SK-N-SH treated with all-trans-retinoic acid at 6 μM for 48 hours (cell line): ENCODE data around the gene CFAP161.

ENCODE experiments used
- ATAC-seq: fragments of 200-7000 bp; cut with Tn5 transposase; 3 replicates; pipeline ENCODE4 v1.9.1; 2020; ENCODE audit warnings: mild to moderate bottlenecking, moderate library complexity
- ARNTL ChIP-seq: fragments of 450-650 bp; formaldehyde crosslinking; IDR thresholded peaks from 2 replicates; pipeline ENCODE4 v1.5.0; 2020; ENCODE audit warnings: low read depth, mild to moderate bottlenecking, moderate library complexity, borderline replicate concordance
- CSDC2 ChIP-seq: fragments of 250-450 bp; sonication (Bioruptor Pico); IDR thresholded peaks from 2 replicates; pipeline ENCODE4 v1.5.0; 2020; ENCODE audit warnings: mild to moderate bottlenecking, moderate library complexity
- ESRRG ChIP-seq: fragments of 250-450 bp; sonication (Bioruptor Pico); IDR thresholded peaks from 2 replicates; pipeline ENCODE4 v1.6.1; 2021; ENCODE audit warnings: mild to moderate bottlenecking
- GLIS3 ChIP-seq: fragments of 250-450 bp; sonication (Bioruptor Pico); IDR thresholded peaks from 2 replicates; pipeline ENCODE4 v1.5.0; 2020; ENCODE audit warnings: mild to moderate bottlenecking, moderate library complexity
- RARB ChIP-seq: fragments of 250-450 bp; sonication (Bioruptor Pico); IDR thresholded peaks from 2 replicates; pipeline ENCODE4 v1.8.0; 2021; ENCODE audit warnings: mild to moderate bottlenecking, moderate library complexity
- SNAI2 ChIP-seq: fragments of 250-450 bp; sonication (Bioruptor Pico); IDR thresholded peaks from 2 replicates; pipeline ENCODE4 v1.5.0; 2020; ENCODE audit warnings: mild to moderate bottlenecking, moderate library complexity
- TCF4 ChIP-seq: fragments of 250-450 bp; sonication (Bioruptor Pico); IDR thresholded peaks from 2 replicates; pipeline ENCODE4 v1.8.0; 2021; ENCODE audit warnings: mild to moderate bottlenecking, moderate library complexity, borderline replicate concordance
- ZFP3 ChIP-seq: fragments of 250-450 bp; sonication (Bioruptor Pico); IDR thresholded peaks from 2 replicates; pipeline ENCODE4 v1.5.0; 2020; ENCODE audit warnings: mild to moderate bottlenecking, moderate library complexity
- ZFP30 ChIP-seq: fragments of 450-650 bp; formaldehyde crosslinking; IDR thresholded peaks from 2 replicates; pipeline ENCODE4 v1.5.0; 2022; ENCODE audit warnings: mild to moderate bottlenecking, moderate library complexity
- ZNF70 ChIP-seq: fragments of 450-650 bp; formaldehyde crosslinking; IDR thresholded peaks from 2 replicates; pipeline ENCODE4 v1.5.0; 2020; ENCODE audit warnings: mild to moderate bottlenecking, moderate library complexity
- ZNF8 ChIP-seq: fragments of 450-650 bp; formaldehyde crosslinking; IDR thresholded peaks from 2 replicates; pipeline ENCODE4 v1.5.0; 2020; ENCODE audit warnings: mild to moderate bottlenecking, moderate library complexity
- TF ChIP-seq, protein P1 (sequence below): fragments of 250-450 bp; sonication (Bioruptor Pico); IDR thresholded peaks from 2 replicates; pipeline ENCODE4 v1.8.0; 2021; ENCODE audit warnings: low read depth, mild to moderate bottlenecking, moderate library complexity, borderline replicate concordance
- TF ChIP-seq, protein P2 (sequence below): fragments of 250-450 bp; sonication (Bioruptor Pico); IDR thresholded peaks from 2 replicates; pipeline ENCODE4 v1.5.0; 2020; ENCODE audit warnings: mild to moderate bottlenecking, moderate library complexity
- TF ChIP-seq, protein P3 (sequence below): fragments of 250-450 bp; sonication (Bioruptor Pico); IDR thresholded peaks from 2 replicates; pipeline ENCODE4 v1.5.1; 2020; ENCODE audit warnings: low read depth, mild to moderate bottlenecking, moderate library complexity
- TF ChIP-seq, protein P4 (sequence below): fragments of 250-450 bp; sonication (Bioruptor Pico); IDR thresholded peaks from 2 replicates; pipeline ENCODE4 v1.8.0; 2020; ENCODE audit warnings: mild to moderate bottlenecking, moderate library complexity, borderline replicate concordance

The CFAP161 gene

DNA sequence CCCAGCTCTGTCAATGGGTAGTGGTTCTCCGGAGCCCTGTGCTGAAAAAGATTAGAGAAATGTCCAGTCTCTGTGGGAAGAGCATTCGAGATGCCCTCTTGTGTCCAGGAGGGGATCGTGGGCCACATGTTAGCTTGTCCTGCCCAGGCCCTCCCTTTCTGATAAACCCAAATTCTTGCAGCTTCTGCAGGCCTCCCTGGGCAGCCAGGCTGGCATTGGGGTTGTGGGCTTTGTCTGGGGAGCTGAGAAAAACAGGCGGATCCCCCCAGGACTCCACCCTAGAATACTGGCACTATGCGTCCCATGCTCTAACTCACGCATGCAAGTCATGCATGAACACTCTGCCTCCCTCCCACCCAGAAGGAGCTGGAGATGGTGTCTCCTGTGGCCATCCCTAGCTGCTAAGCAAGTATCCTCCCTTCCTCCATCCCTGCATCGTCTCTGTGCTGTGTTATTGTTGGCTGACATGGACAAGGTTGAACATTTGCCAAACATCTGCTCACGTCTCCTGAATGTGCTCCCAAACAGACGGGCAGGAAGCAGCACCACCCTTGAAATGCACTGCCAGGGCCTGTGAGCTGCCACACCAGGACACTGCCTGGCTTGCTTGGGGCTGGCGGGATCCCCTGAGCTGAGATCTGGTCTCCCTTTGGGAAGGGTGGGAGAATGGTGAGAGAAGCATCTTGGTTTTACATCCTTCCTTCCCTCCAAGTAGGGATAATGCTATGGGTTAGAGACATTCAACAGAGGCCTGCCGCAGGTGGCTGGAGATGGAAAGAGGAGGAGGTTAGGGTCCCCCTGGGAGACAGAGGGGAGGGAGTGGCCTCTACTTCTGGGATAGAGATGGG, 26.5 kb downstream of the CFAP161 start:
- no peak for TF ChIP-seq ZFP3 (CRISPR knock-in tag)
- TF ChIP-seq TCF4: peak; percentile 83; the same call in 1 of the 2 replicates
- peak; percentile 67; the same call in 2 of the 3 replicates for ATAC-seq

DNA sequence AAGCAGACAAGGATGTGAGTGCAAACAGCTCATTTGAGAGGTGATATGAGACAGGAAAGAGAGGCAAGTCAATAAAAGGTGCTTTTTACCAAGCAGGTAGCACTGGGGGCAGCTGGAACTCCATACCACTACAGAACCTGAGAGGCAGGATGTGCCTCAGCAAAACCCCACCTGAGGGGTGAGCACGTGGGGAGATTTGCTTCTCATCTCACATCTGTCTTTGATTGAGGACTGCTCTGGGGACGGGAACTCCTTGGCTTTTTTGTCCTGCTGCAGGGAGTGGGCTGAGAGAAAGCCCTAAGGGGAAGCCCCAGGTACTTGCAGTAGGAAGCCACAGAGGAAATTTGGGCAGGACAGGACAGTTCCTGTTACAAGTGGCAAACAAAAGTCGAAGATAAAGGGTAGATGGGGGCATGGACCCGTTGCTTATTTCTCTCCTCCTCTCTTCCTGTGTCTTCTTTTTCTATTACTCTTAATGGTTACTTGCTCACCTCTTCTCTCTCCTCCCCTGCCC, 27.1 kb downstream of the CFAP161 start:
- no peak for TF ChIP-seq SNAI2 (CRISPR knock-in tag)
- TF ChIP-seq, protein P1, sequence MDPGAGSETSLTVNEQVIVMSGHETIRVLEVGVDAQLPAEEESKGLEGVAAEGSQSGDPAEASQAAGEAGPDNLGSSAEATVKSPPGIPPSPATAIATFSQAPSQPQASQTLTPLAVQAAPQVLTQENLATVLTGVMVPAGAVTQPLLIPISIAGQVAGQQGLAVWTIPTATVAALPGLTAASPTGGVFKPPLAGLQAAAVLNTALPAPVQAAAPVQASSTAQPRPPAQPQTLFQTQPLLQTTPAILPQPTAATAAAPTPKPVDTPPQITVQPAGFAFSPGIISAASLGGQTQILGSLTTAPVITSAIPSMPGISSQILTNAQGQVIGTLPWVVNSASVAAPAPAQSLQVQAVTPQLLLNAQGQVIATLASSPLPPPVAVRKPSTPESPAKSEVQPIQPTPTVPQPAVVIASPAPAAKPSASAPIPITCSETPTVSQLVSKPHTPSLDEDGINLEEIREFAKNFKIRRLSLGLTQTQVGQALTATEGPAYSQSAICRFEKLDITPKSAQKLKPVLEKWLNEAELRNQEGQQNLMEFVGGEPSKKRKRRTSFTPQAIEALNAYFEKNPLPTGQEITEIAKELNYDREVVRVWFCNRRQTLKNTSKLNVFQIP (CRISPR knock-in tag): no peak
- TF ChIP-seq, protein P2, sequence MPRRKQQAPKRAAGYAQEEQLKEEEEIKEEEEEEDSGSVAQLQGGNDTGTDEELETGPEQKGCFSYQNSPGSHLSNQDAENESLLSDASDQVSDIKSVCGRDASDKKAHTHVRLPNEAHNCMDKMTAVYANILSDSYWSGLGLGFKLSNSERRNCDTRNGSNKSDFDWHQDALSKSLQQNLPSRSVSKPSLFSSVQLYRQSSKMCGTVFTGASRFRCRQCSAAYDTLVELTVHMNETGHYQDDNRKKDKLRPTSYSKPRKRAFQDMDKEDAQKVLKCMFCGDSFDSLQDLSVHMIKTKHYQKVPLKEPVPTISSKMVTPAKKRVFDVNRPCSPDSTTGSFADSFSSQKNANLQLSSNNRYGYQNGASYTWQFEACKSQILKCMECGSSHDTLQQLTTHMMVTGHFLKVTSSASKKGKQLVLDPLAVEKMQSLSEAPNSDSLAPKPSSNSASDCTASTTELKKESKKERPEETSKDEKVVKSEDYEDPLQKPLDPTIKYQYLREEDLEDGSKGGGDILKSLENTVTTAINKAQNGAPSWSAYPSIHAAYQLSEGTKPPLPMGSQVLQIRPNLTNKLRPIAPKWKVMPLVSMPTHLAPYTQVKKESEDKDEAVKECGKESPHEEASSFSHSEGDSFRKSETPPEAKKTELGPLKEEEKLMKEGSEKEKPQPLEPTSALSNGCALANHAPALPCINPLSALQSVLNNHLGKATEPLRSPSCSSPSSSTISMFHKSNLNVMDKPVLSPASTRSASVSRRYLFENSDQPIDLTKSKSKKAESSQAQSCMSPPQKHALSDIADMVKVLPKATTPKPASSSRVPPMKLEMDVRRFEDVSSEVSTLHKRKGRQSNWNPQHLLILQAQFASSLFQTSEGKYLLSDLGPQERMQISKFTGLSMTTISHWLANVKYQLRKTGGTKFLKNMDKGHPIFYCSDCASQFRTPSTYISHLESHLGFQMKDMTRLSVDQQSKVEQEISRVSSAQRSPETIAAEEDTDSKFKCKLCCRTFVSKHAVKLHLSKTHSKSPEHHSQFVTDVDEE (CRISPR knock-in tag): no peak
- TF ChIP-seq, all 23 proteins: peak for 0
- ATAC-seq: no peak

DNA sequence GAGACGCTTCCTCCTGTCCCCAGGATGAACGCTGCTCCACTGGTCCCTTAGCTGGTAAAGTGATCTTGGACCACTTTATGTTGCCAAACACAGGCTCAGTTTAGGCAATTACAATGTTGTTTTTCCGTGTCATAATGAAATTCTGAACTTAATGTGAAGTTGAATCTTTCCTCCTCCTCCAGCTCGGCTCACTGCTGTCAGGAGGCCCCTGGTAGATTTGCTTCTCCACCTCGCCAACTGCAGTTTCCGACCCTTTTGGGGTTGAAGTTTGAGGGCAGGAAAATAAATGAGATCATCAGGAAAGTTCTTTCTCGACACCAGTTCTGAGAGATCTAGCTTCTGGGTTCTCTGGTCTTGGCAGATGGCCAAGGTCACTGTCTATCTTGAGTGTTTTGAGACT, 27.8 kb downstream of the CFAP161 start:
- ATAC-seq: no peak
- TF ChIP-seq, protein P1 (CRISPR knock-in tag): no peak
- TF ChIP-seq, protein P3, sequence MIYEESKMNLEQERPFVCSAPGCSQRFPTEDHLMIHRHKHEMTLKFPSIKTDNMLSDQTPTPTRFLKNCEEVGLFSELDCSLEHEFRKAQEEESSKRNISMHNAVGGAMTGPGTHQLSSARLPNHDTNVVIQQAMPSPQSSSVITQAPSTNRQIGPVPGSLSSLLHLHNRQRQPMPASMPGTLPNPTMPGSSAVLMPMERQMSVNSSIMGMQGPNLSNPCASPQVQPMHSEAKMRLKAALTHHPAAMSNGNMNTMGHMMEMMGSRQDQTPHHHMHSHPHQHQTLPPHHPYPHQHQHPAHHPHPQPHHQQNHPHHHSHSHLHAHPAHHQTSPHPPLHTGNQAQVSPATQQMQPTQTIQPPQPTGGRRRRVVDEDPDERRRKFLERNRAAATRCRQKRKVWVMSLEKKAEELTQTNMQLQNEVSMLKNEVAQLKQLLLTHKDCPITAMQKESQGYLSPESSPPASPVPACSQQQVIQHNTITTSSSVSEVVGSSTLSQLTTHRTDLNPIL: no peak
- TF ChIP-seq ESRRG (no peak), ZNF8 (no peak), ARNTL (CRISPR knock-in tag) (no peak), GLIS3 (no peak), TCF4 (no peak), RARB (CRISPR knock-in tag) (no peak), ZFP30 (CRISPR knock-in tag) (no peak), ZNF70 (CRISPR knock-in tag) (no peak)
- TF ChIP-seq, protein P4, sequence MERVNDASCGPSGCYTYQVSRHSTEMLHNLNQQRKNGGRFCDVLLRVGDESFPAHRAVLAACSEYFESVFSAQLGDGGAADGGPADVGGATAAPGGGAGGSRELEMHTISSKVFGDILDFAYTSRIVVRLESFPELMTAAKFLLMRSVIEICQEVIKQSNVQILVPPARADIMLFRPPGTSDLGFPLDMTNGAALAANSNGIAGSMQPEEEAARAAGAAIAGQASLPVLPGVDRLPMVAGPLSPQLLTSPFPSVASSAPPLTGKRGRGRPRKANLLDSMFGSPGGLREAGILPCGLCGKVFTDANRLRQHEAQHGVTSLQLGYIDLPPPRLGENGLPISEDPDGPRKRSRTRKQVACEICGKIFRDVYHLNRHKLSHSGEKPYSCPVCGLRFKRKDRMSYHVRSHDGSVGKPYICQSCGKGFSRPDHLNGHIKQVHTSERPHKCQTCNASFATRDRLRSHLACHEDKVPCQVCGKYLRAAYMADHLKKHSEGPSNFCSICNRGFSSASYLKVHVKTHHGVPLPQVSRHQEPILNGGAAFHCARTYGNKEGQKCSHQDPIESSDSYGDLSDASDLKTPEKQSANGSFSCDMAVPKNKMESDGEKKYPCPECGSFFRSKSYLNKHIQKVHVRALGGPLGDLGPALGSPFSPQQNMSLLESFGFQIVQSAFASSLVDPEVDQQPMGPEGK (CRISPR knock-in tag): no peak

DNA sequence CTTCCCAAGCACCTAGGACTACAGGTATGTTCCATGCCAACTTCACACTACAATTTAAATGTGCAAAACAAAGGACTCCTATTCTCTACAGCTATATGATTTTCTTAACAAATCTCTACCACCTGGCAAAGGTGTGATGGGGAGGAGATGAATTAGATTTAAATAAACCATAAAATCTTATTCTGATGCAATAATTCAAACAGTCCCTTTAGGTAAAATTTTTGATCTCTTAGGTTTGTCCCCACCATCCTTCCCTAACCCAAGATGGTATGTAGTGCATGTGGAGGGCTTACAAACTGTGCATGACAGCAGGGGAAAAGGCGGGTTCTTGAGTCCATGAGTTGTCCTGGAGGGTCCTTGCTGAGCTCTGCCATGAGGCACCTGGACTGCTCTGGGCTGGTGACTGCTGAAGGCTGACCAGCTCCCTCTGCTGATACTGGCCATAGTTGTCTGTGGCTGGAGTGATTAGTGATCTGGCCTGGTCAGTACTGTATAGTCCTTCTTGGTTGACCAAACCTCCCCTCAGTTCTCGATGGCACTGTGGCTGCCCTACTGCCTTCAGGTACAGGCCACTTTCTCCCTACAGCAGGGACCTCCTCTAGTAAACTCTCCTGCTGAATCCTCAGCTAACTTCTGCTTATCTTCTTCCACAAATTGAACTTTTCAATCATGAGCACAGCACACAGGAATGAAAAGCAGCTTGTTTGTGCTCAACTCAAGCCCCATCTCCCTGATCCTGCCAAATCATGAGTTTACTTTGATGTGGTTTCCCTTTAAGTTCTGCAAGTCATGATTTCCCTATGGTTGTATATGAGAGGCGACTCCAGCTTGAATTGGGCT, 30.1 kb downstream of the CFAP161 start:
- ATAC-seq: peak; percentile 69
- no peak for TF ChIP-seq CSDC2 (CRISPR knock-in tag)
- TF ChIP-seq, protein P3: no peak
- TF ChIP-seq, protein P2 (CRISPR knock-in tag): no peak
- TF ChIP-seq ZFP3 (CRISPR knock-in tag): no peak
